Calu3 (cell line): Measurements from ENCODE around the gene LNP1. TPM values are rescaled to one million over a fixed set of nuclear protein-coding genes. Genes with fewer than 3 reads are reported as not detected.

ENCODE experiments used
- BruUV-seq: library from RNA; stranded (reverse); fragments of 400-500 nt; replicated peaks from 2 replicates; lab custom pipeline; 2021; lab: Mats Ljungman, UMichigan
- CTCF ChIA-PET: fragments of 300-600 bp; sonication (Branson Sonifier 250); formaldehyde crosslinking; loops from one replicate; lab custom pipeline; 2022; ENCODE audit warnings: antibody characterized with exemption; lab: Charles Lee
- DNase-seq: peaks from one replicate; pipeline ENCODE4 v3.0.0; 2022
- H3K27ac Mint-ChIP-seq: one replicate; pipeline ENCODE4 v1.8.0; 2022; ENCODE audit warnings: mixed read lengths; ENCODE audit not compliant: unreplicated experiment
- H3K27me3 Mint-ChIP-seq: one replicate; pipeline ENCODE4 v1.8.0; 2022; ENCODE audit warnings: mixed read lengths; ENCODE audit not compliant: unreplicated experiment
- H3K36me3 Mint-ChIP-seq: one replicate; pipeline ENCODE4 v1.8.0; 2022; ENCODE audit warnings: mild to moderate bottlenecking, moderate library complexity, mixed read lengths; ENCODE audit not compliant: insufficient read depth, unreplicated experiment
- H3K4me1 Mint-ChIP-seq: one replicate; pipeline ENCODE4 v1.8.0; 2022; ENCODE audit warnings: mild to moderate bottlenecking, low read depth, mixed read lengths; ENCODE audit not compliant: unreplicated experiment
- H3K4me3 Mint-ChIP-seq: one replicate; pipeline ENCODE4 v1.8.0; 2022; ENCODE audit warnings: mild to moderate bottlenecking, low read depth, moderate library complexity, mixed read lengths; ENCODE audit not compliant: unreplicated experiment
- H3K9me3 Mint-ChIP-seq: one replicate; pipeline ENCODE4 v1.8.0; 2022; ENCODE audit warnings: low read depth, mixed read lengths; ENCODE audit not compliant: unreplicated experiment
- CTCF ChIP-seq: fragments of 200-600 bp; IDR thresholded peaks from one replicate; pipeline ENCODE4 v1.8.0; 2022; ENCODE audit warnings: antibody characterized with exemption; ENCODE audit not compliant: unreplicated experiment
- intact Hi-C: fragments of 100-400 bp; cut with micrococcal nuclease; formaldehyde crosslinking; loops from one replicate; pipeline ENCODE4 v1.10.0; 2022; ENCODE audit not compliant: unreplicated experiment
- total RNA-seq: library from RNA; stranded (reverse); gene quantifications from 2 replicates; pipeline ENCODE4 v1.2.3, GENCODE V29; 2022

LNP1 gene
- total RNA-seq, 1 experiment from 2014 or later, result 1.8 TPM

DNA sequence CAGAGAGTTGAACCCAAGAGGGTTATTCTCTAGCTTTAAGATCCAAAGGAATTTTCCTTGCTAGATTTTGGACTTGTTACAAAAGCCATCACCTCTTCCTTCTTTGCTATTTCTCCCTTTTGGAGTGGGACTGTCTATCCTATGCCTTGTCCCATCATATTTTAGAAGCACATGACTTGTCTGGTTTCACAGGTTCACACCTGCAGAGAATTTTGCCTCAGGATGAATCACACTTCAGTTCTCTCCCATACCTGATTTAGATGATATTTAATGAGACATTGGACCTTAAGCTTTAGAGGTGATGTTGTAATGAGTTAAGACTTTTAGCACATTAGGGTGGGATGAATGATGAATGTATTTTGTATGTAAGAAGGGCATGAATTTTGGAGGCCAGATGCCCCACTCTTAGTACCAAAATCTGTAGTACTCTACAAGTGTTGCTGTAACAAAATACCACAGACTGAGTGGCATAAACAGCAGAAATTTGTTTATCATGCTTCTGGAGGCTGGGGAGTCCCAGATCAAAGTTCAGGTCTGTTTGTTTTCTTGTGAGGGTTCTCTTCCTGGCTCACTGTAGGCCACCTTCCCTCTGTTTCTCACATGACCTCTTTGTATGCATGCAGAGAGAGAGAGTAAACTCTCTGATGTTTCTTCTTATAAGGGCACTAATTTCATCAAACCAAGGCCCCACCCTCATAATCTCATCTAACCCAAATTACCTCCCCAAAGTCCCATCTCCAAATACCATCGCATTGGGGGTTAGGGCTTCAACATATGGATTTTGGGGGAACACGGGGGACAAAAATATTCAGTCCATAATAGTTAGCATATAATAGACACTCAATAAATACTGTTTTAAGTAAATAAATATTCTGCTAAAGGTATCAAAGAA is 10.0 kb downstream of the LNP1 start:
- intact Hi-C loops, result no loop called here
- H3K4me3 Mint-ChIP-seq, result no peak overlapping the region
- CTCF ChIA-PET, result no interaction called here
- H3K36me3 Mint-ChIP-seq, result peaks cover 4% of the 10 kb centered on the region
- no peaks in the 10 kb centered on the region for H3K27me3 Mint-ChIP-seq
- no peak overlapping the region for H3K27ac Mint-ChIP-seq
- no peaks in the 10 kb centered on the region for H3K4me1 Mint-ChIP-seq
- DNase-seq, result no peak
- H3K9me3 Mint-ChIP-seq, result peaks cover 3% of the 10 kb centered on the region
- no peak for TF ChIP-seq CTCF
- BruUV-seq, result no TSS peak

DNA sequence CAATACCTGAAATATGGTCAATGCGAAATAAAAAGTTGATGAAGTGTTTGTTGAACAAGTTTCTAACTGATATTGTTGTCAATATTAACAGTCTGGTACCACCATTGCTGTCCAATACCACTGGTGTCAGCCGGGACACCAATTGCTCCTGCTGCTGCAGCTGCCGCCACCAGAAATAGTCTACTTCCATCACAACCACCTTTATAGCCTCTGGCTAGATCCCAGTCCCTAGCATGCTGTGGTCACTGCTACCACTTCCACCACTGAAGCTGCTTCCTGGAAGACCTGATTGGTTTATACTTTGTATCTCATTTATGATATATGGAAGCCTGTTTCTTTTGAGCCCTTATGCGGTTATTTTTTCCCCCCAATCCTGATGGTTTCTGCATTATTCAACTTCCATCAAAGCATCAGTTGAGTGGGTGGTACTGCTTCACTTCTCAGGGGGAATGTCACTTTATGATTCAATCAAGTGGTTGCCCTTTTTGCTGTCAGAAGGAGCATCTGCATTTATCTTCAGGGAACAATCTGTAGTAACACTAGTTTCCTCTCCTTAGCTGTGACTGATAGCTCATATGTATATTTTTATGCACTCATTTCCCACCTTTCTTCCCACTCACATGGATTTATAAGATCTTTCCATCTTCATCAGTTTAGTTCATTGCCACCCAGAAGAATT is 11.7 kb downstream of the LNP1 start:
- TF ChIP-seq CTCF, result no peak
- CTCF ChIA-PET, result no interaction called here
- Mint-ChIP-seq H3K4me1 (no peaks in the 10 kb centered on the region), H3K27ac (no peak overlapping the region), H3K36me3 (peaks cover 4% of the 10 kb centered on the region), H3K4me3 (no peak overlapping the region), H3K27me3 (no peaks in the 10 kb centered on the region), H3K9me3 (no peaks in the 10 kb centered on the region)
- intact Hi-C loops, result no loop called here
- no TSS peak for BruUV-seq
- no peak for DNase-seq

DNA sequence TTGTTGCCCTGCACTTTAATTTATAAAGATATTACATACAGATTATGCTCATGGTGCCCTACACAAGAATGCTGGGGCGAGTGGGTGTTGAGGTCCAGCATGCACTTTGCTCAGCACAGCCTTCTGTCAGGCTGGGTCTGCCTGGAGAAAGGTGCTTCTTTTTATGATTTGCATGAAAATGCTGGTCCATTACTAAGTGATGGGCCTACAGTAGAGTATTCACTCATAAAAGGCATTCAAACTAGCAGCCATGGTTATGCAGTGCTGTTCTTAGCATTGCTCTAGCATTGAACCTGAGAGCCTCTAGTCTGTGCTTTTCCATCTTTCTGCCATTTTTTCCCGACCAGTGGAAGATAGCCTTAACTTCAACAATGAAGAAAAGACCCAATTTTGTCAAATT is 12.3 kb downstream of the LNP1 start:
- CTCF ChIA-PET, result no interaction called here
- H3K36me3 Mint-ChIP-seq, result peaks cover 4% of the 10 kb centered on the region
- no peaks in the 10 kb centered on the region for H3K27me3 Mint-ChIP-seq
- no peak for TF ChIP-seq CTCF
- H3K9me3 Mint-ChIP-seq, result no peaks in the 10 kb centered on the region
- no TSS peak for BruUV-seq
- H3K4me1 Mint-ChIP-seq, result no peaks in the 10 kb centered on the region
- DNase-seq, result no peak
- intact Hi-C loops, result no loop called here
- H3K4me3 Mint-ChIP-seq, result no peak overlapping the region
- no peak overlapping the region for H3K27ac Mint-ChIP-seq

- intact Hi-C loops, result no loop called here
- no peak overlapping the region for H3K4me3 Mint-ChIP-seq
- H3K9me3 Mint-ChIP-seq, result no peaks in the 10 kb centered on the region
- H3K27me3 Mint-ChIP-seq, result no peaks in the 10 kb centered on the region
- no peaks in the 10 kb centered on the region for H3K4me1 Mint-ChIP-seq
- CTCF ChIA-PET, result no interaction called here
- H3K36me3 Mint-ChIP-seq, result no peaks in the 10 kb centered on the region
- no TSS peak for BruUV-seq
- no peak for DNase-seq
- H3K27ac Mint-ChIP-seq, result no peak overlapping the region
- no peak for TF ChIP-seq CTCF
These were observed 14.8 kb downstream of the LNP1 start for GRCh38 chr3:100416176-100416575.
